ELR (cell line): ENCODE measurements around the gene ARHGEF33.
"Not testable (repeated sequence)": the region's sequence is repeated elsewhere in the genome, so short reads cannot be mapped to it uniquely, and the experiment has no call there.

Experiments
- DNase-seq: peaks from one replicate; pipeline ENCODE4 v3.0.0-alpha.2; 2015; ENCODE audit warnings: low read depth

ARHGEF33 gene

GRCh38 chr2:38911191-38911590 is 21.5 kb downstream of the ARHGEF33 start:
- no peak for DNase-seq

GRCh38 chr2:38912619-38913018 is 22.9 kb downstream of the ARHGEF33 start:
- DNase-seq, result no peak

- no peak for DNase-seq
Observed at GRCh38 chr2:38922389-38922788, 32.7 kb downstream of the ARHGEF33 start.

GRCh38 chr2:38922902-38923301 is 33.2 kb downstream of the ARHGEF33 start:
- DNase-seq, result no peak

GRCh38 chr2:38925982-38926381 is 36.3 kb downstream of the ARHGEF33 start:
- DNase-seq, result no peak

- no peak for DNase-seq
Observed at GRCh38 chr2:38930600-38930999, 40.9 kb downstream of the ARHGEF33 start.

GRCh38 chr2:38932586-38932985 is 42.9 kb downstream of the ARHGEF33 start:
- DNase-seq, result no peak

- DNase-seq, result no peak
Observed at GRCh38 chr2:38933653-38934052, 44.0 kb downstream of the ARHGEF33 start.

- DNase-seq, result no peak
Observed at GRCh38 chr2:38934742-38935141, 45.1 kb downstream of the ARHGEF33 start.

- peak; percentile 59 for DNase-seq
Observed at GRCh38 chr2:38935568-38936172, 46.0 kb downstream of the ARHGEF33 start.

- not testable (repeated sequence) for DNase-seq
Observed at GRCh38 chr2:38936516-38936915, 46.8 kb downstream of the ARHGEF33 start.

- DNase-seq, result no peak
Observed at GRCh38 chr2:38937548-38937947, 47.9 kb downstream of the ARHGEF33 start.

GRCh38 chr2:38940746-38941145 is 51.1 kb downstream of the ARHGEF33 start:
- no peak for DNase-seq

- DNase-seq, result no peak
Observed at GRCh38 chr2:38943784-38944183, 54.1 kb downstream of the ARHGEF33 start.

GRCh38 chr2:38945372-38945771 is 55.7 kb downstream of the ARHGEF33 start:
- no peak for DNase-seq

GRCh38 chr2:38945911-38946310 is 56.2 kb downstream of the ARHGEF33 start:
- DNase-seq, result no peak

GRCh38 chr2:38947241-38948239 is 57.9 kb downstream of the ARHGEF33 start:
- peak; percentile 83 for DNase-seq

GRCh38 chr2:38948387-38948882 is 58.8 kb downstream of the ARHGEF33 start:
- no peak for DNase-seq

GRCh38 chr2:38948995-38949394 is 59.3 kb downstream of the ARHGEF33 start:
- no peak for DNase-seq

GRCh38 chr2:38951766-38952165 is 62.1 kb downstream of the ARHGEF33 start:
- no peak for DNase-seq

- no peak for DNase-seq
Observed at GRCh38 chr2:38957972-38958371, 68.3 kb downstream of the ARHGEF33 start.

- DNase-seq, result no peak
Observed at GRCh38 chr2:38959466-38959865, 69.8 kb downstream of the ARHGEF33 start.
